Uterus (tissue), 2 donors: ENCODE measurements around the gene CCDC34.

Experiments used
- CTCF ChIP-seq, 4 experiments: fragments of 200-600 bp in 2 of 4; fragments of 450-650 bp in 2 of 4; sonication (generic) in 2 of 4; IDR thresholded peaks; one replicate each; pipeline ENCODE4 v1.5.1; 2016 to 2019; ENCODE audit warnings: antibody characterized with exemption in 4 of 4, mild to moderate bottlenecking in 2 of 4, moderate library complexity in 1 of 4
- POLR2A ChIP-seq, 2 donors: fragments of 450-650 bp; IDR thresholded peaks; one replicate each; pipeline ENCODE4 v1.6.1; 2016; ENCODE audit warnings: antibody characterized with exemption in 2 of 2, mild to moderate bottlenecking in 1 of 2, moderate library complexity in 1 of 2

DNA sequence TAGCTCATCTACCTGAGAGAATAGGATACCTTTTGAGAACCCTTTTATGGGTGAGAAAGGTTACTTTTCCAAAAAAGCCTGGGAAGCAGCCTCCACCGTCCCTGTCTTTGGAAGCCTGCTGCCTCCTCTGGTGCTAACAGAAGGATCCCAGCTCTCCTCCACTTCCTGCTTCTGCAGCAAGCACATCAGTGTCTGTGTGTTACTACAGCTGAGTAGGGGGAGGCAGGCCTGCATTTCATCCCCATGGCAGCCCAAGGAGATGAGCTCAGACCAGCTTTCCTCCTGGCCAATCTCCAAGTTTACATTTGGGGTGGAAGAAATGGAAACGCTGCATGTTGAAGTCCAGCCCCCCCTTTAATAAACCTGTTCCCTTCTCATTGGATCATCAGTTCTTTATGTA is 7.4 kb upstream of the CCDC34 start:
- TF ChIP-seq CTCF (IDR thresholded peaks at IDR 0.05) (no peak), POLR2A (IDR thresholded peaks at IDR 0.05) (no peak)
